Skeletal muscle tissue (tissue), 2 donors: ENCODE data around the gene AEBP2. TPM values are rescaled to one million over a fixed set of nuclear protein-coding genes. Genes with fewer than 3 reads are reported as not detected.

ENCODE experiments used
- small RNA-seq: library from RNA; depleted of rRNA; stranded (forward); fragments of <200 nt; gene quantifications from one replicate; pipeline ENCODE3, GENCODE V24; 2014
- total RNA-seq: library from RNA; depleted of rRNA; stranded (reverse); fragments of >200 nt; gene quantifications from one replicate; pipeline ENCODE4 v1.2.3, GENCODE V29; 2014

Gene AEBP2
- total RNA-seq, 1 donor from 2014 or later = 39.7 TPM

Small RNAs within 50 kb of the gene (small RNA-seq; reads per million reads assigned to genes)
- gene AC091805.2 = not detected
- not detected for gene RNU6-254P
